DND-41 (cell line): Measurements from ENCODE around the gene FAN1.

Source experiments
- ATAC-seq: fragments of 200-7000 bp; cut with Tn5 transposase; 3 replicates; pipeline ENCODE4 v1.9.1; 2021; ENCODE audit warnings: low read depth; ENCODE audit not compliant: insufficient read depth
- DNase-seq: peaks from one replicate; pipeline ENCODE4 v3.0.0-alpha.2; 2020
- H2AFZ ChIP-seq: 2 replicates; pipeline ENCODE4 v1.6.0; 2012; ENCODE audit warnings: low read depth, low read length
- H3K27ac ChIP-seq: 2 replicates; pipeline ENCODE4 v1.5.1; 2012; ENCODE audit warnings: low read length, inconsistent platforms
- H3K27me3 ChIP-seq: fragments of 200-600 bp; sonication (generic); 2 replicates; pipeline ENCODE4 v1.6.0; 2012; ENCODE audit warnings: low read length, mild to moderate bottlenecking, inconsistent platforms; ENCODE audit not compliant: insufficient read depth, poor library complexity
- H3K36me3 ChIP-seq: 2 replicates; pipeline ENCODE4 v1.5.1; 2012; ENCODE audit warnings: low read length, inconsistent platforms; ENCODE audit not compliant: insufficient read depth
- H3K4me1 ChIP-seq: 2 replicates; pipeline ENCODE4 v1.5.1; 2012; ENCODE audit warnings: mild to moderate bottlenecking, low read length; ENCODE audit not compliant: insufficient read depth
- H3K4me2 ChIP-seq: 2 replicates; pipeline ENCODE4 v1.6.0; 2012; ENCODE audit warnings: mild to moderate bottlenecking, moderate library complexity, low read length, inconsistent platforms; ENCODE audit not compliant: insufficient read depth
- H3K4me3 ChIP-seq, 2 experiments: fragments of 200-600 bp in 1 of 2; shearing (Covaris generic) in 1 of 2; 2 replicates each; pipeline ENCODE4 v1.5.1; 2012 to 2016; ENCODE audit warnings: inconsistent platforms in 2 of 2, low read length in 2 of 2, mild to moderate bottlenecking in 2 of 2, low read depth in 1 of 2, moderate library complexity in 1 of 2
- H3K79me2 ChIP-seq: 2 replicates; pipeline ENCODE4 v1.6.0; 2012; ENCODE audit warnings: low read length, inconsistent platforms; ENCODE audit not compliant: insufficient read depth
- H3K9ac ChIP-seq: 2 replicates; pipeline ENCODE4 v1.6.0; 2012; ENCODE audit warnings: low read depth, mild to moderate bottlenecking, inconsistent platforms, low read length, moderate library complexity
- H3K9me3 ChIP-seq: 2 replicates; pipeline ENCODE4 v1.5.1; 2012; ENCODE audit warnings: low read length, moderate library complexity, mild to moderate bottlenecking, inconsistent platforms; ENCODE audit not compliant: insufficient read depth, severe bottlenecking
- H4K20me1 ChIP-seq: 2 replicates; pipeline ENCODE4 v1.6.0; 2012; ENCODE audit warnings: low read length; ENCODE audit not compliant: insufficient read depth
- EZH2 ChIP-seq: IDR thresholded peaks from 3 replicates; pipeline ENCODE4 v1.6.1; 2012; ENCODE audit warnings: borderline replicate concordance, low read depth, mild to moderate bottlenecking, moderate library complexity, low read length, inconsistent platforms; ENCODE audit not compliant: severe bottlenecking
- TF ChIP-seq, protein P1 (sequence below): IDR thresholded peaks from 2 replicates; pipeline ENCODE4 v1.5.1; 2012; ENCODE audit warnings: borderline replicate concordance, low read length, moderate library complexity, mild to moderate bottlenecking; ENCODE audit not compliant: poor library complexity, severe bottlenecking; ENCODE audit errors: extremely low read depth

Gene FAN1

GRCh38 chr15:30903497-30904187 is at the start of gene FAN1:
Gene FAN1 (plus strand): TSS chr15:30903915. CDS start chr15:30904664, 749 bp downstream.
- Histone ChIP-seq H3K9me3 (no peaks in the 10 kb centered on the region), H3K9ac (peak within 1 kb of the TSS; percentile 74), H4K20me1 (no peaks in the 10 kb centered on the region), H3K4me2 (peak within 1 kb of the TSS; percentile 94), H3K27me3 (no peaks in the 10 kb centered on the region), H2AFZ (peak within 1 kb of the TSS; percentile 71), H3K27ac (peak within 1 kb of the TSS; percentile 75), H3K79me2 (peaks cover 19% of the 10 kb centered on the region), H3K36me3 (peaks cover 37% of the 10 kb centered on the region), H3K4me3 (peak within 1 kb of the TSS; percentile 68 to 69; a peak in 3 of 4 replicates), H3K4me1 (peaks cover 39% of the 10 kb centered on the region)
- TF ChIP-seq EZH2 = no peak
- TF ChIP-seq, protein P1, sequence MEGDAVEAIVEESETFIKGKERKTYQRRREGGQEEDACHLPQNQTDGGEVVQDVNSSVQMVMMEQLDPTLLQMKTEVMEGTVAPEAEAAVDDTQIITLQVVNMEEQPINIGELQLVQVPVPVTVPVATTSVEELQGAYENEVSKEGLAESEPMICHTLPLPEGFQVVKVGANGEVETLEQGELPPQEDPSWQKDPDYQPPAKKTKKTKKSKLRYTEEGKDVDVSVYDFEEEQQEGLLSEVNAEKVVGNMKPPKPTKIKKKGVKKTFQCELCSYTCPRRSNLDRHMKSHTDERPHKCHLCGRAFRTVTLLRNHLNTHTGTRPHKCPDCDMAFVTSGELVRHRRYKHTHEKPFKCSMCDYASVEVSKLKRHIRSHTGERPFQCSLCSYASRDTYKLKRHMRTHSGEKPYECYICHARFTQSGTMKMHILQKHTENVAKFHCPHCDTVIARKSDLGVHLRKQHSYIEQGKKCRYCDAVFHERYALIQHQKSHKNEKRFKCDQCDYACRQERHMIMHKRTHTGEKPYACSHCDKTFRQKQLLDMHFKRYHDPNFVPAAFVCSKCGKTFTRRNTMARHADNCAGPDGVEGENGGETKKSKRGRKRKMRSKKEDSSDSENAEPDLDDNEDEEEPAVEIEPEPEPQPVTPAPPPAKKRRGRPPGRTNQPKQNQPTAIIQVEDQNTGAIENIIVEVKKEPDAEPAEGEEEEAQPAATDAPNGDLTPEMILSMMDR = peak; percentile 44
- DNase-seq = peak; percentile 88
- peak; percentile 97 for ATAC-seq

GRCh38 chr15:30859091-30859874 is 44.4 kb upstream of the FAN1 start:
- H3K4me1 ChIP-seq = no peaks in the 10 kb centered on the region
- H3K27ac ChIP-seq = no peak overlapping the region
- H3K9me3 ChIP-seq = no peaks in the 10 kb centered on the region
- H3K9ac ChIP-seq = no peak overlapping the region
- no peak overlapping the region for H2AFZ ChIP-seq
- TF ChIP-seq, protein P1 = peak; percentile 52
- no peak for TF ChIP-seq EZH2
- H3K27me3 ChIP-seq = no peaks in the 10 kb centered on the region
- DNase-seq (no peak), ATAC-seq (peak; percentile 54; the same call in 2 of the 3 replicates)
- H3K36me3 ChIP-seq = peaks cover 22% of the 10 kb centered on the region; the same call in 1 of the 2 replicates
- H3K4me3 ChIP-seq = no peak overlapping the region
- no peaks in the 10 kb centered on the region for H4K20me1 ChIP-seq
- no peak overlapping the region for H3K4me2 ChIP-seq
- peaks cover 22% of the 10 kb centered on the region; the same call in 1 of the 2 replicates for H3K79me2 ChIP-seq

GRCh38 chr15:30865257-30865656 is 38.5 kb upstream of the FAN1 start:
- Histone ChIP-seq H3K4me2 (no peak overlapping the region), H3K27me3 (no peaks in the 10 kb centered on the region), H2AFZ (no peak overlapping the region), H3K9ac (no peak overlapping the region), H3K4me1 (no peaks in the 10 kb centered on the region), H3K9me3 (no peaks in the 10 kb centered on the region), H3K36me3 (peaks cover 31% of the 10 kb centered on the region; the same call in 1 of the 2 replicates), H4K20me1 (peaks cover 4% of the 10 kb centered on the region; the same call in 1 of the 2 replicates), H3K4me3 (no peak overlapping the region), H3K79me2 (peaks cover 32% of the 10 kb centered on the region), H3K27ac (no peak overlapping the region)
- DNase-seq (no peak), ATAC-seq (no peak)
- TF ChIP-seq, protein P1 = no peak
- no peak for TF ChIP-seq EZH2
